Upper lobe of left lung (tissue), 4 donors: ENCODE results near the gene HDX.

Experiments
- CTCF ChIP-seq, 6 experiments: fragments of 450-650 bp in 4 of 6; fragments of 200-600 bp in 2 of 6; sonication (generic) in 2 of 6; IDR thresholded peaks; one replicate each; pipeline ENCODE4 v1.5.1; 2016 to 2019; ENCODE audit warnings: antibody characterized with exemption in 6 of 6
- POLR2A ChIP-seq, 4 donors: fragments of 450-650 bp; IDR thresholded peaks; one replicate each; pipeline ENCODE4 v1.5.1; 2016 to 2017; ENCODE audit warnings: antibody characterized with exemption in 4 of 4, mild to moderate bottlenecking in 2 of 4
- POLR2AphosphoS5 ChIP-seq, 2 donors: sonication (generic); formaldehyde crosslinking; IDR thresholded peaks; one replicate each; pipeline ENCODE4 v1.5.1; 2017; ENCODE audit warnings: antibody characterized with exemption in 2 of 2

DNA sequence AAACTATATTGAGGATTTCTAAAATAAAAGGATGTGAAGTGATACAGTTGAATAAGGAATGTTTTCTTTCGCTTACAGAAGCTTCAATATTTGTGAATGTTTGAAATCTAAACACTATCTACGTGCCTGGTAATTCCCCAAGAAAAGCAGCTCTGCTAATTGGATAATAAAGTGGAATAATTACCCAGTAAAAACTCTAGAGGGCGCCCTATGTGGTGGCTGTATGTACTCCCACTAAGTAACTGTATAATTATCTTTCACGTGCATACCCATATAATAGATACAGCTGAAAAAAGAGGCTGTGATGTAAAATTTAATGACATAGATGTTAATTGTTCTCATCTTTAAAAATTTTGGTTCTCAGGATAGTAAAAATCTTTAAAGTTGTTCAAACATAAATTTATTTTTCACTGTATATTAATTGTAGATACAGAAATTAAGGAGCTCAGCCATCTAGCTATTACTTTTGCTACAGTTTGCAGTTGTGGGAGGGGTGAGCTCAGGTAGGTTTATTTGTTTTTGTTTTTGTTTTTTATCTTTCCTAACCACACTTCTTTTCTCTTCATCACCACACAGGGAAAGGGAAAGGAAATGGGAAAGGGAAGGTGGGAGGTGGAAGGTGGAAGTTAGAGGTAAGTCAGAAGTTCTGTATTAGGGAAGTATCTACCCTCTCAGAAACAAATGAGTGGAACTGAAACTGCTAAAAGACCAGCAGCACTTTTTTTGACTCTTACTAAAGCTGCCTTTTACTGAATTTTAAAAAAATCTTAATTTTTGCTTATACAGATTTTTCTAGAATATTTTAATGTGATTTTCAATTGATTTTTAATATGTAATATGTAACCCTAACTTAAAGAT, 162.5 kb downstream of the HDX start:
- TF ChIP-seq POLR2AphosphoS5 (IDR thresholded peaks at IDR 0.05), result no peak
- TF ChIP-seq CTCF (IDR thresholded peaks at IDR 0.05), result peak in 4 of 6 experiments; percentile 21 to 75 (median 37)
- TF ChIP-seq POLR2A (IDR thresholded peaks at IDR 0.05), result no peak
